ENCODE results near the gene POC1B.

Gene POC1B

DNA sequence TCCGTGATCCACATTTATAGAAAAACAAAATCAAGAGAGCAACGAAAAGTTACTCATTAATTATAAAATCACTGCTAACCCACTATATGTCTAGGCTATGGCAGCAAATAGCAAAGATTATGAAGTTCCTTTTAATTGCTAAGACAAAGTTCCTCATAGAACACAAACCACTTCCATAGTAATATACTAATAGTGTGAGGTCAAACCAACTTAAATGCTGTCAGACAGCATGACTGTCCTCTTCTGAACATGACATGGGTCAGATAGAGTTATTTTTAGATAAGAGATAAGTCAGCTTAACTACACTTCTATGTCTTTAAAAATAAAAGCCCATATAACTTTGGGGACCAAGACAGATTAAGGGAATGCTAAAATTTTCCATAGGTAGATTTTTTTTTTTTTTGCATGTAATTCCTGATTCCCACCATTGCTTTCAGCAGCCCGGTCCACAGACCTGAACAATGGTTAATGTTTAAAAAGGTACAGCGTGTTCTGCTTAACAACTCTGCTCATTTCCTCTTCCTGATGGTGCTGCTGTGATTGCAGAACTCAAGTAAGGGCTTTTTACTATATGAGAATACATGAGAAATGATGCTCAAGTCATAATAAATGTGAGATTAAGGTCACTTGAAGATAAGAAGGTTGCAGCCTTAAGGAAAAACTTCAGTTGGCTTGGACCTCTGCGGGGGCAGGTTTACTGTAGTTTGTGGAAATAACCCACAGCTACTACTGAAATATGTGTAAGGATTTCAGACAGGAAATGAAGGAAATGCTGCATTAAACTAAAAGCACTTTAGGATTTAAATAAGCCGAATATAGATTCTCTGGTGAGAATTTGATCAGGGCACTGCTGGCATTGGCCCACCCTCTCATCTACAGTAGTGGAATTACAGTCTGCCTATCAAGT, 135.8 kb downstream of the POC1B start:
- DNase-seq (ENCODE audit: low spot score), result no peak

DNA sequence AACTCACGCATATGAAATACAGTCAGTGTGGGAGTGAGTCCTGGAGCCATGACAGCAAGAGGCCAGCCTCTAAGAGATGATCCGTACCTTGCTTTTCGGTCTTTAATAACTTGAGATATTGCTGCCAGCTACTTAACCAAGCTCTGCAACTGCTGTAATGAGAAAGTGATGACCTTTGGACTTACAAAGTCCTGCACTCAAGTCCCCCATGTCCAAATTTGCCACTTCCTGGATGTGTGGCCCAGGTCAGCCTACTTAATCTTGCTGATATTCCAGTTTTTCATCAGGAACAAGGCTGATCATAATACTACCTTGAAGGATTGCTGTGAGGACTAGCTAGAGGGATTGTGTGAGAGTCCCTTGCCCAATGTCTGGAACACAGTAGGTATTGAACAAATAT, 139.7 kb downstream of the POC1B start:
- DNase-seq (ENCODE audit: low spot score), result no peak

DNA sequence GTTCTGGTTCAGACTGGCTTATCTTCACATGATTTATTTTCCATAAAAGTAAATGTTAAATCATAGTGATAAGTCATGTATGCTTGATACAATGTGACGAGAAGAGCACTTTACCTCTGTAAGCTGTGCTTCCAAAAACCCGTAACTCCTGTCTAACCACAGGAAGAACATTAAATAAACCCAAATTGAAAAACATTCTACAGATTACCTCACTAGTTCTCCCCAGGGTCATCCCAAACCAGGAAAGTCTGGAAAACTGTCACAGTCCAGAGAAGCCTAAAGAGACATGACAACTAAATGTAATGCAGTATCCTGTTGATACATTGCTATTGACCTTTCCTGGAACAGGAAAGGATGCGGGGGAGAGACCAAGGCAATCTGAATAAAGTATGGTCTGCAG, 141.0 kb downstream of the POC1B start:
- no peak for DNase-seq (ENCODE audit: low spot score)

DNA sequence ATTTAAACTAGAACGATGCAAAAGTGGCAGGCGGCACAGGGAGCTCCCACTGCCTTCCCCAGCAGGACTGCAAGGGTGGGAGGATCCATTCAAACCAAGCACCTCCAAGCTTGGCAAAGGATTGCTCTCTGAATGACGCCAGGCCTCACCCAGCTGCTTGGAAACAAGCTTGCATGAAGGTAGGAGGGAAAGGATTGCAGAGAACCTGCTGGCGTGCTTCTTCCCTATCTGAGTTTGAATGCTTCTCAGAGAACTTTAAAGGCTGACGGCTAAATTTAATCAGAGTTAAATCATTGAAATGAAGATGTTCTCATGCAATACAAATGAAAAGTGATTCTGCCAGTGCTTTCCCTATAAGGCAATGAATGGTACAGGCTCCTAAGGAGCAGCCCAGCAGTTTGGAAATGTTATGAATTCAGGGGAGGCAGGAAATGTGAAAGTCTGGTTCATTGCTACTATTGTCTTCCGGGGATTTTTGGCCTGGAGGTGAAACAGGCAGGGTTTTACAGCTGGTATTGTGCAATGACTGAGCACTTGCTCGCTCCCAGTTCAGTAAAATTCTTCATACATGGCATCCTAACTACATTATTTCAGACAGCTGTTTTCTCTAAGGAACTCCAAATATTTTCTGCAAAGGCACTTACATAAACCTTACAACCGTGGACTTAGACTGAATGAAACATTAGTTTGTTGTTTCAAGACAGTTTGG, 141.6 kb downstream of the POC1B start:
- no peak for DNase-seq (ENCODE audit: low spot score)

DNA sequence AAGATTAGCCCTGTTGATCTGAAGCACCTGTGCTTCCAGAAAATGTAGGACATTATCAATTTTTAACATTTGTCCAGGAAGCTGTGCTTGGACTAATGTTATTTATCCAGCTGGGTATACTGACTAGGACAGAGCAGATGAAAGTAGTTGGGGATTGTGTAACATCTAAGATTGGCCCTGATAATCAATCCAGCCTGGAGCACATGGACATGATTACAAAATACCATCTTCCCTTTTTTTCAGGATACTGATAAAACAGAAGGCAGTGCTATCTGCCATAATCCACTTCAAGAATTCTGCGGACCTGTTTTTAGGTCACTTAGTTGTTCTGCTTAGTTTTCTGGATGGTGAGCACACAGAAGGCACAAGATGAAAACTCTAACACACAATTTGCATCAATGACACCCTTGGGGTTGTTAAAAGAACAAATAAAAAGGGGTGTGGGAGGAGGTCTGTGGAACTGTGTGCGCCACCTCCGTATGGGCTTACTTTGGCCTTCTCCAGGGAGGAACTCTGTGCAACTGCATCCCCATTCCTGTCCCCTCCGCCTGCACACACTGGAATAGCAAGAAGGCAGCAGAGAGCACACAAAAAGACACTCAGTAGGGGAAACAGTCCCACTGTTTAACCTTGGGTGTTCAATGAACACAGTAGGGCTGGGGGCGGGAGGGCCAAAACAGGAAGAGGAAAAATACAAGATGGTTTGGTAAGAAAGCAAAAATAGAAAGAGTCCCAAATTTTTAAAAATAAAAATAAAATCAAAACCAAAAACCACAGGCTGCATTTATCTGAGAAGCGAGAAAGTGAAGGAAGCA, 142.4 kb downstream of the POC1B start:
- no peak for DNase-seq (ENCODE audit: low spot score)

DNA sequence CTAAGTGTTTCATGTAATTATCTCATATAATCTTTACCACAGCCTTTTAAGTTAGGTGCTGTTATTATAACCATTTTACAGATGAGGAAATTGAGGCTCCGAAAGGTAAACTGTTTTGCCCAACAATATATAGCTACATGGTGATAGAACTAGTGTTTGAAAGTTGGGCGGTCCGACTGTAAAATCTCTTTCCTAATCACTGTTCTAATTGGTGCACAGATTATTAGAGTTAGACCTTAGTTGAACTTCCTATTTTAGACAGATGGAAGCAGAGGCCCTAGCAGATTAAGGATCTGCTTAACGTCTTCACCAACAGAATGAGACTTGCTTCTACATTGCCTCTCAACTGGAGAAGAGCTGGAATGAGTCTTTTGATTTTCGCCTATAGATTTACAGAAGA, 143.5 kb downstream of the POC1B start:
- DNase-seq (ENCODE audit: low spot score), result no peak

DNA sequence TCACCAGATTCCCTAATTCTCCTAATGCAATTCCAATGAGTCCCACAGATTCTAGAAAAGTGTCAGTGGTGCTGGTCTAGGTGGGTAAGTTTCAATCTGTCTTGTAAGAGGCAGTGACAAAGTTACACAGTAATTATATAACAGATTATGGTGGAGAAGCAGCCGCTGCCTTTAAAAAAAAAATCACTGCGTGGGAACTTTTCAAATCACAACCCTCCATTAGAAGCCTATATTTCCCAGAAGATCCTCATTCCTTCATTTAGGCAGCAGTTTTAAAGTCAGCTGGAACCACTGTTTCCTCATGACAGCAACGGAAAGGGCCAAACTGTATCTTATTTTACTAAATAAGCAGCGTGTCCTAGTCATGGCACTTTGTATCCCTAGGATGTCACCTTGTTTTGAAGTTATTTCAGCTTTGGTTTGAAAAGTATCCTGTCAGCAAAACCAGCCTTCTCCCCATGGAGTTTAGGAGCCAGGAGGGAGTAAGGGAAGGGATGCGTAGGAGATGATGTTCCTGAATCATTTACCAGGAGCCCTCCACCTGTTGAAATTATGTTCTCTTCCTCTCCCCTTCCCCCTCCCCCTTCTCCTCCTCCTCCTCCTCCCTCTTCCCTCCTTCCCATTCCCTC, 145.9 kb downstream of the POC1B start:
- no peak for DNase-seq (ENCODE audit: low spot score)

DNA sequence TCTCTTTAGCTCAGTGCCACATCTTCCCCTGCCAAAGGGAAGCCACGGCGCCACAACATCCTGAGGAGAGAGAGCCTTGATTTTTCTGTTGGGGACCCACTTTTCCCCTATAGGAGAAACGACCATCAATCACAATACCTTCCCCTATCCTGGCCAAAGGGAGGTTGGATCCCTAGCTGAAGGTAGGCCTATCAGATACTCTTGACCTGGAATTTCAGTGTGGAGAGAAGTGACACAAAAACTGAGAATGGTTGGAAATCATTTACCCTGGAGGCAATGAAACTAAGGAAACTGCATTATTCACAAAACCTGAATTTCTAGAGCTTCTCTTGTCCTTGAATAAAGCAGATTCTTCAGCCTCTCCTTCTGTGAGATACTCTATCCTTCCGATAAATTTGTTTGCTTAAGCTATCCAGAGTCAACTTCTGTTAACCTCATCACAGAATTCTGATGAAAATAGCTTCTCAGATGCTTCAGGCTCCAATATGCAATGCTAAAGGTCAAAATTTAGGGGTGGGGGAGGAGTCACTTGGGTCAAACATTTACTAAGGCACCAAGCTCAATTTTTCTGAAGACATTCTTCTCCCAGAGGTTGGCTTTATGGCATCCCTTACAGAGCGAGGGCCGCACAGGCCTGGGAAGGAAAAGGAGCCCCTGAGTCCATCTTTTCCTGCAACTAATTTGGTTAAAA, 146.6 kb downstream of the POC1B start:
- DNase-seq (ENCODE audit: low spot score), result no peak

DNA sequence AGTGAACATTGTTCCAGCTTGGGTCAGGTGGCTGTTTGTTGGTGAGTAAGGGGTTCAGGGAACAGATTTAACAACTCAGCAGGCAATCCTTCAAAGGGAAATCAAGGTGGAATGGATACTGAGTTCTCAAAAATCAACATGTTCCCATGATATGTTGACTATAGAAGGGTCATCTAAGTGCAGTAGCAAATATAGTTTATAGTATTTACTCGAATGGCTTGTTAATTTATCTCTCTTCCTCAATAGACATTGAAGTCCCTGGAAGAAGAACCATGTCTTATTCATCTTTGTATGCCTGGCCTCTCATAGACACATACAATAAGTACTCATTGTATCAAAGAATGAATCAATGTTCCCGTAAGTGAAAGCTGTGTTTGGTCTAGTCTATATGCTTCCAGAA, 149.0 kb downstream of the POC1B start:
- no peak for DNase-seq (ENCODE audit: low spot score)

DNA sequence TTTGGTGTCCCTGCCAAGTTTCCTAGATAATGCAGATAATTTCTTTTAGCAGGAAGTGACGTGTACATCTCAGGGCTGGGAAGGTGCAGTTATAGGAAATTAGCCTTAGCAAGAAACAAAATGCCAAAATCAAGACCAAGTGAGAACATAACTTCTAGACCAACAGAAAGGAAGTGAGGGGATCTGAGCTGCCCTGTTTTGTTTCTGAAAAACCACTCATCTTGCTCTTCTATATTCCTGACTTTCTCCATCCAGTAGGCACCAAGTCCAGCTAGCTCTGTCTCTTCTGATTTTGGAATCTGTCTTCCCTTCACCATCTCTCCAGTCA, 149.7 kb downstream of the POC1B start:
- DNase-seq (ENCODE audit: low spot score), result no peak

DNA sequence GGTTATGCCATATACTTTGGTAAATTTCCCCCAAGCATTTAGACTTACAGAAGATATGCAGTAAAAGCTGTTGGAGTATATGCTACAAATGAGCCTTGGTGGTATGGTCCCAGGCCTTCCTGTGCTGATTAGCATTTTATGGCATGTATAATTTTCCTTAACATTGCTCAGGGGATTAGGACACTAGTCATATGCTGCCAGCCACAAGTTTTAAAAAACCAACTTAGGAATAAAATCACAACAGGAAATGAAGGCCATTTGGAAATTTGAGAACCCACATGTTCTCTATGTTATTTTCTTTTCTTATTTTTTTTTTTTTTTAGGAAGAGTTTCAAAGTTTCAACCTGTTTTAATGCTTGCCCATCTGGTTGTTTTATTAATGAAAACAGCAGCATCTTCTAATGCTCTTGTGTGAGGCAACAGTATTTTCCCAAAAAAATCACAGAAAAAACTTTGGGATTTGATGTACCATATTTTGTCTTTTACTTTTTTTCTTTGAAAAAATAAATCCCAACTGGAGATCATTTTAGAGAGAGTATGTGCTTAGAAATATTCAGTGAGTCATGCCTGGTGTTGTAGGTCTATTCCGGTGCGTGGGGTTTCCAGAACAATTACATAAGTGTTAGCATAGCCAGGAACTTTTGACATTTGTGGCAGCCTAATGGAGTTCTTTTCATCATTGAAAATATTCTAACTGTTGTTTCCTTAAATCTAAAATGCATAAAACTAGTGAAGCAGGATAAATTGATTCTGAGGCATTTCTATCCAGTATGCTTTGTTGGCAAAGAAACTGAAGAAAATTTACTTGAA, 151.9 kb downstream of the POC1B start:
- no peak for DNase-seq (ENCODE audit: low spot score)

DNA sequence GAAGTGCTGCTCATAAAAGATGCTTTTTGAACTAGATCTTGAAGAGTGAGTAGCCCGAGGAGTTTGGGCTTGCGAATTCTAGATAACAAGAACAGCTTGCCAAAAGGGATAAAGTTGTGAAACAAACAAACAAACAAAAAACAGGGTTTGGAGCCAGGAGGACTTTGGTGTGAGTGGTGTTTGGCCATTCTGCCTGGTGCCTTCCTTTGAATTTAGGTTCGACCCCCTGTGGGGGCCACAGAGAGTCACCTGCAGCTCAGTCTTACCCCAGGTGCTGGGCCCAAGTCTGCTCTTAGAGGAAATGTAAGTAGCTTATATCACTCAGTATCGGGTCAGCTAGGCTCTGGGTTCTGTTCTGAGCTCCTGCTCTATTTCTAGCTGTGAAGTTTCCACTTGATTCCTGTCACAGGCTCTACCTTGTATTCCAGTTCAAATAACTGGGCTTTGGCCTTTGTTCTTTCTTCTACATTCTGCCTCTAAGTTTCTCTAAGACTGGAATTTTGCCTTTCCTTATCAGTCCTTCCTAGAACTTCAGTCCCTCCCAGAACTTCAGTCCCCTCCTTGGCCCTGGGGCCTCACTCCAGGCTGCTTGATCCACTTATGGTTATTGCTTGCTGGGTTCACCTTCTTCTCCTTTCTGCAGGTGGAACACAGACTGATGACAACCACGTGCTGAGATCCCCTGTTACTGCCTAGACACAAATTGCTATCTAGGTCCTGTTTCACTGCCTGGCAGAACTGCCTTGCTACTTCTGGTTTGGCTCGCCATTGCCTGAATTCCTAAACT, 153.1 kb downstream of the POC1B start:
- no peak for DNase-seq (ENCODE audit: low spot score)

DNA sequence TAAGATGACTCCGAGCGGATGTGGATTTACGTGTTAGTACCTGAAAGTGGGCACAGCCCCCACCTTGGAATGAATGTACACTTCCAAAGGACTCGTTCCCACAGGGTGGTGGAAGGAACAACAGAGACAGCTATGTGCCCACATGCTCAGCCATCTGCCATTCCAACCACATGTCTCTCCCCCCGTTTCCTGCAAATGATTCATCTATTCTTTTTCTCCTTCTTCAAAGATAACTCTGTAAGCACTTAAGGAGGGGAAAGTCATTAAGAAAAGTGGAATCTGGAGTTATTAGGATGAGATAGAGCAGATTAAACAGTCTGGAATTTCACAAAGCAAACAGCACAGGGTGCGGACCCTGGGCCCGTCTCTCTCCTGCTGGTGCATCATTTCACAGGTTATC, 155.0 kb downstream of the POC1B start:
- no peak for DNase-seq (ENCODE audit: low spot score)

DNA sequence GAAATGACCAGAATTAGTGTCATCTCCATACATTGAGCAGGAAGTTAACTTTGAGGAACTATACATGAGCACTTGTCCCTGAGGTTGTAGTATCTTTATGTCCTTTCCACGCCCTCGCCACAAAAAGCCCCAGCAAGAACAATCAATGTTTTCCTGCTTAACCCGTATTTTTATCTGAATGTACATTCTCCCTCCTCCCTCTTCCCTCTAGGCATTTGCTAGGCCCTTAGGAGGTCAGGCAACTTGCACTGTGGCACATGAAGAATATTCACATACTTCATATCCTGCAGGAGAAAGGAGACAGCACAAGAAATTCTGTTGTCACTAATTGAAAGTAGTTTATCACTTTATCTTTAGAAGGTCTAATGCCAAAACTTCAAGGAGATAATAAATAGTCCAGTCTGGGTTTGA, 155.4 kb downstream of the POC1B start:
- DNase-seq (ENCODE audit: low spot score), result no peak

Measured in CD4-positive, alpha-beta T cell treated with Interleukin-6 at 100 ng/mL for 8 hours (primary cell).